ENCODE results near the gene SMARCA2. TPM values are rescaled to one million over a fixed set of nuclear protein-coding genes. Genes with fewer than 3 reads are reported as not detected.
A peak's percentile ranks its signal among the peaks of the same experiment; 100 is the strongest.

Gene SMARCA2
- total RNA-seq, 1 donor from 2014 or later, result 110 TPM

DNA sequence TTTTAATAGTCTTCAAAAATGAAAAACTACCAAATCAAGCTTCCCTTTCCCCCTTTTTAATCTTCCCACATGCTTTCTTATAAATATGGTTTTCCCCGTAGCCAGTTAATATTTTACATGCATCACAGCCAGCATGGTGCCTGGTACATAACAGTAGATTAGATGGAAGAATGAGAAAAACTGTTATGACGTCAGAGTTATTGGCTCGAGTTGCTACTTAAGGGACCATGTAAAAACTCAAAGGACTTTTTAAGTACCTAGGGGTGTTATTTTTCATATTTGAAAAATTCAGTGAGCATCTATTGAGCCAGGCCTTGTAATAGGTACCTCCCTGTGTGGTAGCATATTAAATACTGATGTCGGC, 176.4 kb downstream of the SMARCA2 start:
- Mint-ChIP-seq H3K4me3 (ENCODE audit: unreplicated experiment) (no peak overlapping the region), H3K4me1 (ENCODE audit: unreplicated experiment) (peaks cover 11% of the 10 kb centered on the region), H3K36me3 (ENCODE audit: unreplicated experiment) (peaks cover 41% of the 10 kb centered on the region), H3K27me3 (ENCODE audit: unreplicated experiment) (no peaks in the 10 kb centered on the region), H3K9me3 (ENCODE audit: unreplicated experiment) (no peaks in the 10 kb centered on the region), H3K27ac (ENCODE audit: unreplicated experiment) (no peak overlapping the region)
- DNase-seq (ENCODE audit: extremely low spot score, unreplicated experiment), result no peak
- TF ChIP-seq, protein P1, sequence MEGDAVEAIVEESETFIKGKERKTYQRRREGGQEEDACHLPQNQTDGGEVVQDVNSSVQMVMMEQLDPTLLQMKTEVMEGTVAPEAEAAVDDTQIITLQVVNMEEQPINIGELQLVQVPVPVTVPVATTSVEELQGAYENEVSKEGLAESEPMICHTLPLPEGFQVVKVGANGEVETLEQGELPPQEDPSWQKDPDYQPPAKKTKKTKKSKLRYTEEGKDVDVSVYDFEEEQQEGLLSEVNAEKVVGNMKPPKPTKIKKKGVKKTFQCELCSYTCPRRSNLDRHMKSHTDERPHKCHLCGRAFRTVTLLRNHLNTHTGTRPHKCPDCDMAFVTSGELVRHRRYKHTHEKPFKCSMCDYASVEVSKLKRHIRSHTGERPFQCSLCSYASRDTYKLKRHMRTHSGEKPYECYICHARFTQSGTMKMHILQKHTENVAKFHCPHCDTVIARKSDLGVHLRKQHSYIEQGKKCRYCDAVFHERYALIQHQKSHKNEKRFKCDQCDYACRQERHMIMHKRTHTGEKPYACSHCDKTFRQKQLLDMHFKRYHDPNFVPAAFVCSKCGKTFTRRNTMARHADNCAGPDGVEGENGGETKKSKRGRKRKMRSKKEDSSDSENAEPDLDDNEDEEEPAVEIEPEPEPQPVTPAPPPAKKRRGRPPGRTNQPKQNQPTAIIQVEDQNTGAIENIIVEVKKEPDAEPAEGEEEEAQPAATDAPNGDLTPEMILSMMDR (IDR thresholded peaks at IDR 0.05), result no peak

DNA sequence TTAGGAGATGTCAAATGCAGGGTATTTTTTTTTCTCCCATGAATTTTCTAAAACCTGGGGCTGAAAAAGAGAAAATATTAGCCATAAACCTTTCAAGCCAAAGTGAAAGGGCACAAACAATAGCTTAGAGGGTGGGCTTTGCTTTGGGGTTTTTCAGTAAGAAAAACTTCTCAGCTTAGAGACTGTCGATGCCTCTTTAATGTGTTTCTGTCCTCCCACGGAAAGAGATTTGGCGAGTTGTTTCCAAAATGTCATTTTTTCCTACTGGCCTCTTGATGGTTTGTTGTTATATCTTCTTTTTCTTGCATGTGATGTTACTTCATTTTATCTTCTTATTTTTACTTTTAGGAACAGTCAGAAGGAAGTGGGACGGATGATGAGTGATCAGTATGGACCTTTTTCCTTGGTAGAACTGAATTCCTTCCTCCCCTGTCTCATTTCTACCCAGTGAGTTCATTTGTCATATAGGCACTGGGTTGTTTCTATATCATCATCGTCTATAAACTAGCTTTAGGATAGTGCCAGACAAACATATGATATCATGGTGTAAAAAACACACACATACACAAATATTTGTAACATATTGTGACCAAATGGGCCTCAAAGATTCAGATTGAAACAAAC, 177.3 kb downstream of the SMARCA2 start:
- H3K4me3 Mint-ChIP-seq (ENCODE audit: unreplicated experiment), result no peak overlapping the region
- TF ChIP-seq, protein P1 (IDR thresholded peaks at IDR 0.05), result no peak
- no peaks in the 10 kb centered on the region for H3K9me3 Mint-ChIP-seq (ENCODE audit: unreplicated experiment)
- no peaks in the 10 kb centered on the region for H3K27me3 Mint-ChIP-seq (ENCODE audit: unreplicated experiment)
- H3K36me3 Mint-ChIP-seq (ENCODE audit: unreplicated experiment), result peaks cover 36% of the 10 kb centered on the region
- peaks cover 11% of the 10 kb centered on the region for H3K4me1 Mint-ChIP-seq (ENCODE audit: unreplicated experiment)
- no peak for DNase-seq (ENCODE audit: extremely low spot score, unreplicated experiment)
- H3K27ac Mint-ChIP-seq (ENCODE audit: unreplicated experiment), result no peak overlapping the region

DNA sequence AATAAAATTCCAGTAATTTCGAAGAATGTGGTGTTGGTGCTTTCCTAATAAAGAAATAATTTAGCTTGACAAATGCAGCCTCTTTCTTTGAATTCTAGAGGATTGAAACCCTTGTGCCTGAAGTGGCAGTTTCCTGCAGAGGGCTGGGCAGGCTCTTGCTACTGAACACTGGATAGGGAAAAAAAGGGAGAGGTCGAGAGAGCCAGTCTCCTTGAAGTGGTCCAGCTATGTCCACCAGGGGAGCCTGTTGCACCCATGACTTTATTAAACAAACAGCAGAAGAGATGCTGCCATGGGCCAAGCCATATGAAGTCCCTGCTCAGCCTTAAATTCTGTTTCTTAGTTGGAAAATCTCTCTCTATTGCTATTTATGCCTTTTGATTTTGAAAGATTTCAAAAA, 178.4 kb downstream of the SMARCA2 start:
- no peak for DNase-seq (ENCODE audit: extremely low spot score, unreplicated experiment)
- TF ChIP-seq, protein P1 (IDR thresholded peaks at IDR 0.05), result no peak
- Mint-ChIP-seq H3K9me3 (ENCODE audit: unreplicated experiment) (no peaks in the 10 kb centered on the region), H3K27me3 (ENCODE audit: unreplicated experiment) (no peaks in the 10 kb centered on the region), H3K4me3 (ENCODE audit: unreplicated experiment) (no peak overlapping the region), H3K27ac (ENCODE audit: unreplicated experiment) (peak overlapping the region; percentile 5), H3K4me1 (ENCODE audit: unreplicated experiment) (peaks cover 11% of the 10 kb centered on the region), H3K36me3 (ENCODE audit: unreplicated experiment) (peaks cover 33% of the 10 kb centered on the region)

DNA sequence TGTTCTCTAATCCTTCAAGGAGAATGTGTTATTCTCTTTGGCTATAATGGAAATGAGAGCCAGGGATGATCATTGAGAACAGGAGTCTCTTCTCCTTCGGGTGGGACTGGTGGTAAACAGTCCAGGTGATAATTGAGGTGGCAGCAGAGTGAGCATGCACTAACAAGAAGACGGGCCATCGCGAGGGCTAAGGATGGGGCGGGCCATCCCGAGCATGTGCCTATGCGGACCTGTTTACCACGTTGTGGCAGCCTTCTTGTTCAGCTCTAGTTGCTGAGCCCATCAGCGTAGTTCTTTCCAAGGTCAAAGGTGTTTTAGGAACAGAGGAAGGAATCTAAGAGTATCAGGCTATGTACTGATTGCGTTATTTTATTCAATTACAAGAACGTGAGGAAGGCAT, 180.1 kb downstream of the SMARCA2 start:
- TF ChIP-seq, protein P1 (IDR thresholded peaks at IDR 0.05), result no peak
- H3K36me3 Mint-ChIP-seq (ENCODE audit: unreplicated experiment), result peaks cover 28% of the 10 kb centered on the region
- peaks cover 4% of the 10 kb centered on the region for H3K9me3 Mint-ChIP-seq (ENCODE audit: unreplicated experiment)
- no peak overlapping the region for H3K27ac Mint-ChIP-seq (ENCODE audit: unreplicated experiment)
- H3K4me3 Mint-ChIP-seq (ENCODE audit: unreplicated experiment), result no peak overlapping the region
- H3K4me1 Mint-ChIP-seq (ENCODE audit: unreplicated experiment), result peaks cover 11% of the 10 kb centered on the region
- no peak for DNase-seq (ENCODE audit: extremely low spot score, unreplicated experiment)
- no peaks in the 10 kb centered on the region for H3K27me3 Mint-ChIP-seq (ENCODE audit: unreplicated experiment)

DNA sequence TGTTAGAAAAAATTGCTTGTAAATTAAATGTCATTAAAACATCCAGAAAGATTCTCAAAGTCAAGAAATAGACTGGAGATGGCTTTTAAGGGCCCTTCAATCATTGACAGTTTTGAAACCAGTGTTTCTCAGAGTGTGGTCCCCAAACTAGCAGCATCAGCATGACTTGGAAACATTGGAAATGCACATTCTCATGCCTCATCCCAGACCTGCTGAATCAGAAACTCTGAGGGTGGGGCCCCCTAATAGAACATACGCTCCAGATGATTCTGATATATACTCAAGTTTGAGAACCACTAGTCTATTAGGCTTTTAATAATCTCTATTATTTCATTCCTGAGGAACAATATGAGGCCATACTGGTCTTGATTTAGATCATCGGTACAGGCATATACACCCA, 181.6 kb downstream of the SMARCA2 start:
- no peak overlapping the region for H3K27ac Mint-ChIP-seq (ENCODE audit: unreplicated experiment)
- H3K9me3 Mint-ChIP-seq (ENCODE audit: unreplicated experiment), result peaks cover 12% of the 10 kb centered on the region

More for the DNA sequence above, 181.6 kb downstream of the SMARCA2 start:
- DNase-seq (ENCODE audit: extremely low spot score, unreplicated experiment), result no peak
- no peaks in the 10 kb centered on the region for H3K27me3 Mint-ChIP-seq (ENCODE audit: unreplicated experiment)
- H3K4me3 Mint-ChIP-seq (ENCODE audit: unreplicated experiment), result no peak overlapping the region
- H3K36me3 Mint-ChIP-seq (ENCODE audit: unreplicated experiment), result peaks cover 28% of the 10 kb centered on the region
- TF ChIP-seq, protein P1 (IDR thresholded peaks at IDR 0.05), result no peak
- H3K4me1 Mint-ChIP-seq (ENCODE audit: unreplicated experiment), result peaks cover 11% of the 10 kb centered on the region
